NCI-H1048 (cell line): ENCODE results near the gene EEF2K.
A peak's percentile ranks its signal among the peaks of the same experiment; 100 is the strongest.
"Not testable (repeated sequence)": the region's sequence is repeated elsewhere in the genome, so short reads cannot be mapped to it uniquely, and the experiment has no call there.

Experiments used
- DNase-seq: peaks from one replicate; lab custom pipeline; 2025; lab: John Stamatoyannopoulos, UW

EEF2K gene

GRCh38 chr16:22190081-22190775 lies 15.8 kb upstream of the EEF2K start:
- peak; percentile 87 for DNase-seq

GRCh38 chr16:22190776-22191531 lies 15.1 kb upstream of the EEF2K start:
- DNase-seq = peak; percentile 87

- DNase-seq = no peak
Observed at GRCh38 chr16:22191532-22192260, 14.4 kb upstream of the EEF2K start.

GRCh38 chr16:22192261-22193062 lies 13.6 kb upstream of the EEF2K start:
- no peak for DNase-seq

- DNase-seq = no peak
Observed at GRCh38 chr16:22193063-22193411, 13.0 kb upstream of the EEF2K start.

GRCh38 chr16:22194707-22195444 lies 11.2 kb upstream of the EEF2K start:
- no peak for DNase-seq

- DNase-seq = no peak
Observed at GRCh38 chr16:22195445-22195694, 10.7 kb upstream of the EEF2K start.

GRCh38 chr16:22195695-22196558 lies 10.2 kb upstream of the EEF2K start:
- DNase-seq = no peak

GRCh38 chr16:22196559-22197168 lies 9.4 kb upstream of the EEF2K start:
- DNase-seq = not testable (repeated sequence)

- no peak for DNase-seq
Observed at GRCh38 chr16:22198547-22199293, 7.4 kb upstream of the EEF2K start.

- no peak for DNase-seq
Observed at GRCh38 chr16:22202261-22202637, 3.8 kb upstream of the EEF2K start.

GRCh38 chr16:22203091-22203490 lies 3.0 kb upstream of the EEF2K start:
- no peak for DNase-seq

- no peak for DNase-seq
Observed at GRCh38 chr16:22204091-22204655, 1.9 kb upstream of the EEF2K start.

- DNase-seq = no peak
Observed at GRCh38 chr16:22205577-22206012, 483 bp upstream of the EEF2K start.

- DNase-seq = no peak
Observed at GRCh38 chr16:22206842-22207714, 1.0 kb downstream of the EEF2K start.

- DNase-seq = no peak
Observed at GRCh38 chr16:22207715-22208360, 1.8 kb downstream of the EEF2K start.

- no peak for DNase-seq
Observed at GRCh38 chr16:22210285-22210684, 4.2 kb downstream of the EEF2K start.

- DNase-seq = no peak
Observed at GRCh38 chr16:22210854-22211253, 4.8 kb downstream of the EEF2K start.
